ENCODE measurements around the gene ITGA3. TPM values are rescaled to one million over a fixed set of nuclear protein-coding genes. Genes with fewer than 3 reads are reported as not detected.

ITGA3 gene
- polyA plus RNA-seq, 5 donors = 39.0 to 66.3 (median 46.6) TPM

DNA sequence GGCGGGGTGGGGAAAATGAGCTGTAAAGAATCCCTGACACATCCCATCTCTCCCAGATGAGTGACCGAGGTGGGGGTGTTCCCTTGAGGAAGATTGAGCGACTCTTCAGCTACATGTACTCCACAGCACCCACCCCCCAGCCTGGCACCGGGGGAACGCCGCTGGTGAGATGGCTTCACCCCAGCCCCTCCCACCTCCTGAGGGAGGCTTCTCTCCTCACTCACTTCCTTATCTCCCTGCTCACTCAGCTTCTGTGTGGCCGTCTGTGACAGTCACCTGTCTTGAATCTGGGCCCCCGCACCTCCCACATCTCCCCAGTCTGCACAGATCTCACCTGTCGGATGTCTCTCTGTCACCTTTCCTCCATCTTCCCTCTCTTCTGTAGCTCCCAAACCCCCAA lies 52.6 kb downstream of the ITGA3 start:
- DNase-seq = no peak

- DNase-seq = no peak
Observed at GRCh38 chr17:50109207-50109606, 53.3 kb downstream of the ITGA3 start.

DNA sequence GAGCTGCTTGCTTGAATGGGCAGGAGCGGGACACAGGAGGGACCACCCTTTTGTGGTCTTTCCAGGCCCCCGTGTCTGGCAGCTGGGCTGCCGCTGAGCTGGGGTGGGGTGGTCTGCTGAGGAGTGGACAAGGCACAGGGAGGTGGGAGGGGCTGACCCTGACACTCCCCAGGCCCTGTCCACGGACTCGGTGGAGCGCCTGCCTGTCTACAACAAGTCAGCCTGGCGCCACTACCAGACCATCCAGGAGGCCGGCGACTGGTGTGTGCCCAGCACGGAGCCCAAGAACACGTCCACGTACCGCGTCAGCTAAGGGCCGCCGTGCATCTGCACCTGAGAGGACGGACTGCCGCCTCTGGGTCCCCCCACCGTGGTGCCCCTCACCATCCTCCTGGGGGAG lies 53.9 kb downstream of the ITGA3 start:
- DNase-seq = no peak

- DNase-seq = no peak
Observed at GRCh38 chr17:50110591-50111349, 54.9 kb downstream of the ITGA3 start.

- DNase-seq = no peak
Observed at GRCh38 chr17:50111673-50112655, 56.1 kb downstream of the ITGA3 start.

- DNase-seq = no peak
Observed at GRCh38 chr17:50112694-50113093, 56.8 kb downstream of the ITGA3 start.

DNA sequence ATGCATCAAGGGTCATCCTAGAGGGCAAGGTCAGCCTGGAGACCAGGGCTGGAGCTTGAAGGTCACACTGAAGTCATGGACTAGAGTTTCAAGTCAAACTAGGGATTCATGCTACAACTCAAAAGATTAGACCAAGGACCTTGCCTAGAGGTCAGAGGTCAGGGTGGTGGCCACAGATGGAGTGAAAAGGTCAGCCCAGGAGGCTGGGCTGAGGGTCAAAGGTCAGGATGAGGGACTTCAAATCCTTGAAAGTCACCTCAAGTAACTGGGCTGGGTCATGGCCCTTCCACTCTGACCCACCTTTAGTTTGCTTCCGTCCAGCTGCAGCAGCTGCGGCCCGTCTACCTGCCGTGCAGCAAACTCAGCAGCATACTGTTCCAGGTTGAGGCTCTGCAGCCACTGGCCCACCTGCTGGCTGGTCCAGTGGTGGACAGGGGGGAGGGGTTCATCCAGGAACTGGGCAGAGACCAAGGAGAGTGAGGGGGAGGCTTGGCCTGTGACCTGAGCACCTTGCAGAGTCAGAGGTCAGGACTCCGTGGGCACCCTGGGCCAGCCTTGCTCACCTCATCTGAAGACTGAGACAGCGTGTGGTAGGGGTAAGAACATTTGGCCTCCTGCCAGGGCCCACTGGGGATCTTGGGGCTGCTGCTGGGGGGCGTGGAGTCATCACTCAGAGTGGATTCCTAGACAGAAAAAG lies 57.9 kb downstream of the ITGA3 start:
- DNase-seq = no peak

DNA sequence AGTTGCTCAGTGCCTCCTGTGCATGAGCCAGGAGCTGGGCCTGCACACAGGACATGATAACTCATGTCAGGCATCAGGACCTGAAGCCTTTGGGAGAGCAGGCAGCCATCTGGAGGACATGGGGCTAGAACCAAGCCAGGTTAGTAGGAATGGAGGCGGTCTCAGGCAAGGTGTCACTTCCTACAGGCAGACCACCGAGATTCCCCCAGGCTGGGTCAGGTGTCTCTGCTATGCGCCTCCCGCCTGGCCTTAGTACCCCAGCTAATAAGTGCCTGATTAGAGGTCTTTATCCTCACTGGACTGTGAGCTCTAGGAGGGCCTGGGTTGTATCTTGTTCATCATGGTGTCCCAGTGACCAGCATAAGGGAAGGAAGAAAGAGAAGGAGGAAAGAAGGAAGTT lies 58.5 kb downstream of the ITGA3 start:
- no peak for DNase-seq

GRCh38 chr17:50114849-50115357 lies 59.0 kb downstream of the ITGA3 start:
- no peak for DNase-seq

DNA sequence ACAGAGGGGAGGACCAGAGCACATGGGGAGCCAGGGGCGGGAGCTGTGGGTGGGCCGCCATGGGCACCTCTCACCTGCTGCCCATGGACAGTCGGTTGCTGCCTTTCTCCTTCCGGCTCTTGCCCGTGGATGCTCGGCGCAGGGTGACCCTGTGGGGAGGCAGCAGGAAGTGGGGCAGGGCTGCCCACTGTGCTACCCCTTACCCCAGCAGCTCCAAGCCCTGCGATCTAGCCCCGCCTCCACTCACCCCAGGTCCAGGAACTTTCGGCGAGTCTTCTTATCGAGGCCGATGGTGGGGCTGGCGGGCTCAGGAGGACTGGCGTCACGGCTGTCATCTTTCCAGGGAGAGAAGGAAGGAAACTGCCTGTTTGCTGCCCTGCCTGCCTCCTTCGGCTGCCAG lies 59.8 kb downstream of the ITGA3 start:
- DNase-seq = no peak

DNA sequence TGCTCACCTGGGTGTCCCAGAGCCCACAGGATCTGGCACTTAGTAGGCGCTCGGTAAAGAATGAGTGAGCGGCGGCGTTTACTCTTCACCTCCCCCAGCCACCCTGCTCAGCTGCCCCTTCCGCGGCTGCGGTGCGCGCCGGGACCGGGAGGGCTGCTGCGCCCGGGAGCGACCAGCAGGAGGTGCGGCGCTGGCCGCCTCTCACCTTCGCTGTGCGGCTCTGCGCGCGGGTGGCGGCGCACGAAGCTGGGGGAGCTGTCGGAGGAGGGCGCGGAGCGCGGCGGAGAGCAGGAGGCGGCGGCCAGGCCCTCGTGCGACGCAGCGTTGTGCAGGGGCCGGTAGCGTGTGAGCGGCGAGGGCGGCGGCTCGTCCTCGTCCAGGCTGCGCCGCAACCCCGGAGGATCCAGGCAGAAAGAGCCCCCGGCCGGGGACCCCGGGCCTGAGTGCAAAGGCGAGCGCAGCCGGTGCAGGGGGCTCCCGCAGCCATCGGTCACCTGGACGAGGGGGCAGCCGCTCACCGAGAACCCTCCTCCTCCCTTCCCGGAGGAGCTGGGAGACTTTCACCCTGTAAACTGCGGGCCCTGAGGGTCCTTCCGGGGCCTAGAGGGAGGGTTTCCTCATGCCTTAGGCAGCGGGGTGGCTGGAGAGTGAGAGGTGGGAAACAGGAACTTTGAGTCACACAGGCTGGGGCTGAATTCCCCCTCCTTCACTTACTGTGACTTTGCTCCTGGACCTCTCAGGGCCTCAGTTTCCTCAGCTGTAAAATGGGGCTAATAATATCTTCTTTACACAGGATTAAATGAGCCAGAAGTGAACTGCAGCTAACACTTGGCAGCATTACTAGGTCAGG lies 61.5 kb downstream of the ITGA3 start:
- DNase-seq = no peak

DNA sequence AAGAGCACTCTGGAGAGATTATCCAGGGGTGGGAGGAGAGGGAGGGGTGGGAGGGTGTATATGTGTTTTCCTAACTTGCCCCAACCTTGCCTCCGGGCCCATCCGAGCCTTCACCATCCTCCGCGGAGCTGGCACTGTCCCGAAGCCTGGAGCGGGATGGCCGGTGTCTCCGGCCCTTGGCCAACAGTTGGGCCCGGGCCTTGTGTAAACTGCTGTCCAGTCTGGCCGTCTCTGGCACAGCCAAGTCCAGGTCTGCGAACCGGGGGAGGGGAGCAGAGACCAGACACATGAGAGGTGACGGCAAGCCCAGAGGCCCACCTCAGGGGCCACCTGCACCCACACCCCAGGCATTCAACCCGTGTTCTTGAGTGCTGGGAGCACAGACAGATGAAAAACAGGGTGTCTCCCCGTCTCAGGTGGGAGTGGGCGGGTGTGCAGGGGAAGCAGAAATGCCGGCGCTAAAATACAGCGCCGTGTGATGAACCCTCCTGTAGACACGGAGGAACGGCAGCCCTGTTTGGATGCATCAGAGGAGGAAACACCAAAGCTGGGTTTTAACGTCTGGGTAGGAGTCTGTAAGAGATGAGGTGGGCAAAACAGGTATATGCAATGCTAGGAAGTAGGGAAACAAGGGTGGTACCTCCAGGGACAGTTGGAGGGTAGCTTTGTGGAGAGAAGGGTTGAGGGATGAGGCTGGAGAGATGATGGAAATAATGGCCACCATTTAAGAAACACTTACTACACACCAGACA lies 62.3 kb downstream of the ITGA3 start:
- DNase-seq = no peak

GRCh38 chr17:50118828-50119218 lies 62.9 kb downstream of the ITGA3 start:
- DNase-seq = no peak

GRCh38 chr17:50120475-50121253 lies 64.8 kb downstream of the ITGA3 start:
- DNase-seq = no peak

DNA sequence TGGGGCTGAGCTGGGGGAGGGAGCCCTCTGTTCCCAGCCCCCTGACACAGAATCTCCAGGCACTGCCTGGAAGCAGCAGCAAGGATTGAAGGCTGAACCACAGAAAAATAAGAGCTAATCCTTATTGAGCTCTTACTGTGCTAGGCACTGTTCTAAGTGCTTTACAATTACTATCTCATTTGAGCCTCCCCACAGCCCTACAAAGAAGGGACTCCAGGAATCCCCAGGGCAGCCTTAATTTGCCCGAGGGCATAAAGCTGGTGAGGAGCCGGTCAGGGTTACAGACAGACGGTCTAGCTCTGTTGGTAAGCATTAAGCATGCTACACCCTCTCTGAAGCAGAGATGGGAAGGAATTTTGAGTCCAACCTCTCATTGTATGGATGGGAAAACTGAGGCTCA lies 67.0 kb downstream of the ITGA3 start:
- no peak for DNase-seq

GRCh38 chr17:50123649-50124349 lies 67.9 kb downstream of the ITGA3 start:
- no peak for DNase-seq

- no peak for DNase-seq
Observed at GRCh38 chr17:50125420-50125997, 69.6 kb downstream of the ITGA3 start.

DNA sequence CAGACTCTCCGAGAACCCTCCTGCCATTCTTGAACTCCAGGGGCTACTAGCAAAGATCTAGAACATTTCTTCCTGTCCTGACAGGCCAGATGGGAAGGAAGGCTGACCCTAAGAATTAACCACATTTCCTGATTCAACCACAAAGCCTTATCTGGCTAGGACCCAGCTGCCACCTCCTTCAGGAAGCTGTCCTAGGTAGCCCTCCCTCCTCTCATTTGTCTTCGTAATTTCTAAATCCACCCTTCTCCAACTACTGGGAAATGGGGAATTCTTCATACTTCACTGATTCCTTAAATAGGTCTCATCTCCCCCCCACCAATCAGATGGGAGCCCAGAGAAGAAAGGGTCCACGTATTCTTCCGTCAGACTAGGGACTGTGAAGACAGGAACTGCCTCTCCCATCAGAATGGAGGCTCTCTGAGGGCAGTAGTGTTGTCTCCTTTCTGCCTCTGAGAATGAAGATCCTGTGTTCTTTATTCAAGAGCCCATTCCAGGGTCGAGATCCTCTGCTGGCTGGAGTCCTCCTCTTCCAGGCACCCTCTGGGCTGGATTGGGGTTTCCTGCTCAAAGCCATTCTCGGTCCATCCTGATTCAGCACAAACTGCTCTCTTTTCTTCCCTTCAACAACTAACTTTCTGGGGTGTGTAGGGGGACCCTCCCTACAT lies 71.9 kb downstream of the ITGA3 start:
- no peak for DNase-seq
